HG02970 (cell line): ENCODE measurements around the gene TMX4.
"Not testable (repeated sequence)": the region's sequence is repeated elsewhere in the genome, so short reads cannot be mapped to it uniquely, and the experiment has no call there.

Experiments
- ATAC-seq: cut with Tn5 transposase; IDR thresholded peaks from one replicate; pipeline ENCODE4 v1.9.1; 2021; ENCODE audit warnings: mild to moderate bottlenecking, moderate library complexity, moderate number of reproducible peaks; ENCODE audit not compliant: unreplicated experiment, low FRiP score

The TMX4 gene

GRCh38 chr20:7975851-7976414 is 43.6 kb downstream of the TMX4 start:
- no peak for ATAC-seq

GRCh38 chr20:7974785-7975435 is 44.7 kb downstream of the TMX4 start:
- ATAC-seq = no peak

DNA sequence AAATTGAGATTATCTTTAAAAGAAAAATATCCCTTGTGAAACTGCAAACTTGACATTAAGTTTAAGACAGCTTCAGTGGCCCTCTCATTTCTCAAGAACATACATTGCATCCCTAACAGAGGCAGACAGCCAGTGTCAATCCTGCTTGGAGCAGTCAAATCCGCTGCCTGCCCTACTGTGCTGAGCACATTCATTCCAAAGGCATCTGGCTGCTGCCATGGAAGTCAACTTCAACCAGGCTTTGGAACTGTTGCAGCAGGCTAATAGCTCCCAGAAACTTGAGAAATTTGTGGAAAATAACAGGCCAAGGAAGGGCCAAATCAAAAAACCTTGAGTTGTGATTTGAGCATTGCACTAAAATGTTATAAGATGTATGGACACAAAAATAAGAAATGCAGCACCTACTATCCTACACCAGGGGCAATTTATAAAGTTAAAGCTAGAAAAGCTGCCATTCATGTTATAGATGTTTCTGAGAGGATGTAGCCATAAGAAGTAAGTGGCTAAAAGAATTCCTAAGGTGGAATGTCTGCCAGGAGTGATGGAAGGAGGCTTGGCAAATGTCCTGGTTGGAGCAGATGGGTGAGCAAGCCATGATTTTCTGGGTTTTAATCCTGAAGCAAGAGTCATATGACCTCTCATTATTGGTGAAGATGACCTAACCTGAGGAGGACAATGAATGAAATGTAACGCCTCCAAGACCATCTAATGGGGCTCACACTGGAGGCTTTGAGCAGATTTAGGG is 47.9 kb downstream of the TMX4 start:
- ATAC-seq = no peak

GRCh38 chr20:7967199-7967844 is 52.2 kb downstream of the TMX4 start:
- ATAC-seq = no peak

GRCh38 chr20:7966176-7966575 is 53.4 kb downstream of the TMX4 start:
- no peak for ATAC-seq

DNA sequence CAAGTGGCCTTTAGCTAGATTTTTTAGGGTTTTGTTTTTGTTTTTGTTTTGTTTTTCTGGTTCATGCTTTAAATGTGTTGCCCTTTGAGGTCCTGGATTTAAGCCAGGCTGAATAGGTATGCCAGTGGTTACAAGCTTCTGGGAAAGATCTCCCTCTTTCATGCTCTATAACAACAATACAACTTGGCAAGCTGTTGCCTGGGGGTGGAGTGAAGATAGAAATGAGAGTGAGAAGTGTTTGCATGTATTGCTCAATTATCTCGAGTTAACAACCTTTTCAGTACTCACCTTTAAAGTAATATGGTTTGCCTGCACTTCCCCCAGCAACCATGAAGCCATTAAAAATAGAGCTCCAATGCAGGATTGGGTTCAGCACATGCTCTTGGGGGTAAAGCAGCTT is 60.1 kb downstream of the TMX4 start:
- ATAC-seq = no peak

DNA sequence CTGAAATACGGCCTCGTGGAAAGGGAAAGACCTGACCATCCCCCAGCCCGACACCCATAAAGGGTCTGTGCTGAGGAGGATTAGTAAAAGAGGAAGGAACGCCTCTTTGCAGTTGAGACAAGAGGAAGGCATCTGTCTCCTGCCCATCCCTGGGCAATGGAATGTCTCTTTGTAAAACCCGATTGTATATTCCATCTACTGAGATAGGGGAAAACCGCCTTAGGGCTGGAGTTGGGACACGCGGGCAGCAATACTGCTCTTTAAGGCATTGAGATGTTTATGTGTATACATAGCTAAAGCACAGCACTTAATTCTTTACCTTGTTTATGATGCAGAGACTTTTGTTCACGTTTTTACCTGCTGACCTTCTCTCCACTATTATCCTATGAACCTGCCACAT is 63.0 kb downstream of the TMX4 start:
- ATAC-seq = not testable (repeated sequence)

DNA sequence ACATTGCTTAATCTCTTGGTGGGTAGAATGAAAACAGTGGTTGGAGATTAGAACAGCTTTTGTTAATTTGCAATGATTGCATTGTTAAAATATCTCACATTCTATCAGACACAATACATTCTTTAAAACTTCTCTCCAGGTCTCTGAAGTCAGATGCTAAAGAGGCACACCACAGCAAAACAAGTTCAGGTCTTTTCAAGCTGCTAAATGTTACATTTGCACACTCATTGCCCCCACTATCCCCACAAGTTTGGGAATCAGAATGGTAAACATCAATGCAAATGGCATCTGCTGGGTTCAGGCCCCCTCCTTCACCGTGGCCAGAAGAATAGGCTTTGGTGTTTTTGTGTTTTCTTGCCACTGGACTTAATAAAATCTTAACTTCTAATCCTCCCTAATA is 69.2 kb downstream of the TMX4 start:
- ATAC-seq = no peak

GRCh38 chr20:7943891-7944290 is 75.7 kb downstream of the TMX4 start:
- ATAC-seq = no peak

DNA sequence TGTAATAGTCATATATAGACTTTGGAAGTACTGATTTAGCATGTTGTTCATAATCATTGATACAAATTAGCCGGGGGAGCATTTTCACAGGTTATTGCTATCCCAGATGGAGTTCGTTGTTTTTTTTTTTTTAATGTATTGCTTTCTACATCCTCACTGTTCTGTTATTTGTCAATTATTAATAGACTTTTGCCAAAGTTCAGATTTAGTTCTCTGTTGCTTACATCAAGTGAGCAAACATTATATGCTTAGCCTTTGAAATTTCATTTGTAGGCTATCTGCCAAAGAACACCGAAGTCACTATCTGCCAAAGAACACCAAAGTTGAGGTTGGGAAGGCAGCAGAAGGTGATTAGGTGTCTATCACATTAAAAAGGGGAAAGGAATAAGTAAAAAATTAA is 79.2 kb downstream of the TMX4 start, which contains the start of gene HAO1:
Gene HAO1, minus strand, starts transcription at position 118 of the 400 bp plus-strand sequence. Its CDS starts 36 bp downstream, at position 82.
- no peak for ATAC-seq

- ATAC-seq = no peak
These were observed 79.9 kb downstream of the TMX4 start for GRCh38 chr20:7939663-7940062.

- no peak for ATAC-seq
These were observed 81.5 kb downstream of the TMX4 start for GRCh38 chr20:7938058-7938457.

DNA sequence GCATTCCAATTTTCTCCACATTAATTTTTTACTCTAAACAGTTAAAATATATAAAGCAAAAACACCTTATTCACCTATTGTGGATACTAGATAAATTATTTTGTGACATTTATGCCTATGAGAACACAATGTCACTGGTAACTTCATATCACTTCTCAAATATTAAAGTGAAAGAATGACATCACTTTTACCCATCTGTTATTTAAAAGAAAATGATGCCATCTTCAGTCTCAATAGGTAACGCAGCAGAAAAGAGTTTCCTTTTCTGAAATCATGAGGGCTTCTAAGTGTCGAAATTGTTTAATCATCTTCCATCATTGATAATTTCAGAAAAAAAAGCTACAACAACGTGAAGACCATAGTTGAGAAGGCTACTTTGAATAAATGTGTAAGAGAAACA is 82.2 kb downstream of the TMX4 start:
- ATAC-seq = no peak

GRCh38 chr20:7935027-7935551 is 84.5 kb downstream of the TMX4 start:
- no peak for ATAC-seq

DNA sequence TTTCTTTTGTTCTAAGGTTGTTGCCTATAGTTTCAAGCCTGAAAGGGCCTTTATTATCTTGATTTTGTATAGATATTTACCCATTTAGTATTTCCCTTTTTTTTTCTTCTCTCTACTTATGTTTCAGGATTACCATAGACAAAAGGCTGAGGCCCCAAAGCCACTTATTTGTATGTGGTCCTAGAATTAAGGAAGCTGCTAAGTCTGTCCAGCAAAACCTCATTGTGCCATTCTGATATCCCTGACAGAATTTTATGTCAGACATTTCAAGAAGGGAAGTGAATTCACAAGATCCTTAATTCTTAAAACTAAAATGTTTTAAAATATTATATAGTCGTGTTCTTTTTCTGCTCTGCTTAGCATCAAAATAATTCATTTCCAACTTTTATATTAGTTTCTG is 86.2 kb downstream of the TMX4 start:
- no peak for ATAC-seq

DNA sequence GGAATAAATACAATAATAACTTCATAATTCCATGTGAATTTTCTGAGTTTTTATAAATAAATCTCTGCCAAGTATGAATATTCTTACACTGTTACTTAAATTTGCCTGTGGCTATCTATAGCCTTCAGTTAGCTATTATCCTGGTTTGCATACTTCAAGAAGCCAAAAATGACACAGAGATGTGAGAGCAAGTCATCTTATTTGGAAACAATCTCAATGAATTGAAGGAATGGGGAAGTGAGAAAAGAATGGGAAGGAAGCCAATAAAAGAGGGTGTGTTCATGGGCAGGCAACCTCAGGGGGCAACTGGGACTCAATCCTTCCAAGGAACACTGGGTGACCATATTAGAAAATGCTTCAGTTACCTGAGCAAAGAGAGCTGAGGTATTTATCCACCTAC is 89.2 kb downstream of the TMX4 start:
- no peak for ATAC-seq
